NCI-H748 treated with DMSO at 0.1 percent for 48 hours (cell line): Measurements from ENCODE around the gene PSMG4.
"Not testable (repeated sequence)": the region's sequence is repeated elsewhere in the genome, so short reads cannot be mapped to it uniquely, and the experiment has no call there.

Experiments
- DNase-seq: peaks from one replicate; lab custom pipeline; 2025; lab: John Stamatoyannopoulos, UW

The PSMG4 gene

DNA sequence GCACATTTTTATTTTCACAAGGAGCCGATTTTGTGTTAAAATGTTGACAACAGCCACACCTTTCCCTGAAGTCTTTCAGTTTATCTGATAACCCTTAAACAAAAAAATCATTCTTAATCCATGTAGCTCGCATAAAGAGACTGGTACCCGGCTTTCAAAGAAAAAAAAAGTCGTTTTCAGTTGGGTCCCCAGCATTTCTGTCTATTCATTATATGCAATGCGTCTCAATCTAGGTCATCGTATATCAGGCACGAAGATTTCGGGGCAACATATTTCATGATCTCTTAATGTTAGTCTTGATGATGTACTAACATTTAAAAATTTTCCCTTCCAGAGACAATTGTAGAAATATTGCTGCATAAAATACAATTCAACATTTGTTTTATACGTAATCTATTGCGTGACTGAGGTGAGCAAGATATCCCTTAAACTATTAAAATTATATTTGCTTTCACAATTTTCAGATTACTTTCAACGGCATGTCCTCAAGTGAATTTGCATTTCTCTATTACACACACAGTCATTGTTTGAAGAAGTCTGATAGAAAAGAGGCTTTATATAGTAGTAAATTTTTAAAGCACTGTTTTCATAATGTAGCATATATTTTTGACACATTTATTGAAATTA, 28.4 kb upstream of the PSMG4 start:
- DNase-seq = peak; percentile 37

DNA sequence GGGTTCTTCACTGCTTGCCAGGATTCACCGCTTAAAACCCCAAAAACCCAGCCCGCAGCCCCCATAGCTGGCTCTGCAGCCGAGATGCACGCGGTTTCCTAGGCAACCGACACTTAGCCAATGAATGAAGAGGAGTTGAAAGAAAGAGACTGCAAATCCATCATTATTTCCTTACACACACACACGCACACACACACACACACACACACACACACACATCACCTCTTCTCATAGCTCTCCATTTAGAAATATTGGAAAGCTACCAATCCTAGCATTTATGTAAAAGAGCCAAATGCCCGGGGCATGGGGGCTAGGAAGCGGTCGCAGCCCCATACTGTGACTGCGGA, 27.9 kb upstream of the PSMG4 start:
- peak; percentile 93 for DNase-seq

DNA sequence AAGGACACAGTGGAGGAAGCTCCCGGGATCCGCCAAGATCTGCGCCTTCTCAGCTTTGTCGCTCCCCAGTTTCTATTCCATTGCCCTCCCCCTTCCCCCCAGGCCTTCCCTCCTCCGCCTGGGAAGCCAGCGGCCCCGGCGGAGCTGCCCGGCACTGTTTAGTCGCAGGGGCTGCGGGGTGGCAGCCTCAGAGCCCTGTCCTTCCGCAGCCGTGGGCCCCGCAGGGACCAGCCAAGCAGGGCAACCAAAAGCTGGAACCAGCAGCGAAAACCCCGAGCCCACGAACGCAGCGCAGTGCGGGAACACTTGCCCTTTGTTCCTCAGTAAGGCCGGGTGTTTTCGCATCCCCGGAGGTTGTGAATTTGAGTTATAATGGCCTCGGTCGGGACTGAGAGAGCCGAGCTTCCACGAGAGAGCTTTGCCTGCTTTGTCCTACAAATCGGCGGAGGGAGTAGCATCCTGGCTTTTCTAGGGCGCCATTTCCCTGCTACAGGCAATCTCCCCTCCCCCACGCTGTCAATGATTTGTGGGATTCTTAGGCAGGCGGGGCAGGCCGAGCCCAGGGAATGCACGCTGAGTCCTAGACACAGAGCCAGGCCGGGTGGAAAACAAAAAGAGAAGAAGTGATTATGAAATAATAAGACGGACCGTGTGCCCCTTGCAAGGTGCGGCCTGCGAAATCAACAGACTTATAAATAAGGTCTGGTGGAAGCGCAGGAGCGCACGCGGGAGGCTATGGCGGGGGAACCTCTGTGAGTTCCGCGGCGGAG, 27.3 kb upstream of the PSMG4 start:
- peak; percentile 95 for DNase-seq

DNA sequence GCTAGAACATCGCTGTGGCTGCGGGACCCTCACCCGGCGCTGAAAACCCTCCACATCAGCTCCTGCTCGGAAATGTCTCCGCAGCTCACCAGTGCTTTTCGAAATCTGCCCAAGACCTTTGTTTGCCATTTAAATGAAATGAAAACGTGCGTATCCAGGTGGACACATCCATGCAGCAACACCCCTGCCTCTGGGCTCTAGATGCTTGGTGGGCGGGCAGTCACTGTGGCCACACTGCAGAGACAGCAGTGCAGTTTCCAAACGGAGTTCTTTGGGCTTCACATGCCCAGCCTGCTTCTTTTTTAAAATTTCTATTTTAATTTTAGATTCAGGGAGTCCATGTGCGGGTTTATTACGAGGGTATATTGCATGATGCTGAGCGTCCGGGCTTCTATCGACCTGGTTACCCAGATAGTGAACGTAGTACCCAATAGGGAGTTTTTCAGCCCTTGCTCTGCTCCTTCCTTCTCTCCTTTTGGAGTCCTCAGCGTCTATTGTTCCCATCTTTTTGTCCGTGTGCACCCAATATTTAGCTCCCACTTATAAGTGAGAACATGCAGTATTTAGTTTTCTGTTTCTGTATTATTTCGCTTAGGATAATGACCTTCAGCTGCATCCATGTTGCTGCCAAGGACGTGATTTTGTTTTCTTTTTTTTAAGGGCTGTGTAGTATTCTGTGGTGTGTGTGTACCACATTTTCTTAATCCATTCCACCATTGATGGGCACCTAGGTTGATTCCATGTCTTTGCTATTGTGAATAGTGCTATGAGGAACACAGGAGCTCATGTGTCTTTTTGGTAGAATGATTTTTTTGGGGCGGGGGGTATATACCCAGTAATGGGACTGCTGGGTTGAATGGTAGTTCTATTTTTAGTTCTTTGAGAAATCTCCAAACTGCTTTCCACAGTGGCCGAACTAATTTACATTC, 26.5 kb upstream of the PSMG4 start:
- DNase-seq = peak; percentile 79

DNA sequence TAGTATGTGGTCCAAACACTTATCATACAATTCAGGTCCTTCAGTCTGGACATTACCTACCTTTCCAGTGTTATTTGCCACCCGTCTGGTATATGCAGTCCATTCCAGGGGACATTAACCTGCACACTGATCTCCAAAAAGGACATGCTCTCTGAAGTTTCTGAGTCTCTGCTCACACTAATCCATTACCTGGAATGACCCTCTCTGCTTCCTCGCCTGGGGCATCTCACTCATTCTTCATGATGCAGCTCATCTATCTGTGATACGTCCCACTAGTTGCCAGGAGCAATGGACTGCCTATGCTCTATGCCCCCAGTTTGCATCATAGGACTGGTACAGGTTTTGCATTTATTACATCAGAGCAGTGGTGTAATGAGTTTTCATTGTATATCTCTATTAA, 25.4 kb upstream of the PSMG4 start:
- no peak for DNase-seq

DNA sequence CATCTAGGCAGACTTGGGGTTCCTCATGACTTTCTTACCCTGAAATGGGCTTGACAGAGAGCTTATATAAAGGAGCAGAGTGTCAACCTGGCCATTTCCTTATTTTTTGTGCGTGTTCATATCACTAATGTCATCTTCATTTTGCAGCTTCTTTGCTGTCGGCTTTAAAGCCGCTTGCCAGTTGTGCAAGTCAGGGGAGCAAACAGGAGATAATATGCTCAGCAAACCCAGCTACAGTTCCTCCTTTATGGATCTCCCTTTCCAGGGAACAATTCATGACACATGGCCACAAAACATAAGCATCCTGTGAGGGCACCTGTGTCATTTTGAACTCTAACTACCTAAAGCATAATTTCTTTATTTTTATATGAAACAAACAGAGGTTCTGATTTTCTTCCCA, 24.8 kb upstream of the PSMG4 start:
- DNase-seq = no peak

DNA sequence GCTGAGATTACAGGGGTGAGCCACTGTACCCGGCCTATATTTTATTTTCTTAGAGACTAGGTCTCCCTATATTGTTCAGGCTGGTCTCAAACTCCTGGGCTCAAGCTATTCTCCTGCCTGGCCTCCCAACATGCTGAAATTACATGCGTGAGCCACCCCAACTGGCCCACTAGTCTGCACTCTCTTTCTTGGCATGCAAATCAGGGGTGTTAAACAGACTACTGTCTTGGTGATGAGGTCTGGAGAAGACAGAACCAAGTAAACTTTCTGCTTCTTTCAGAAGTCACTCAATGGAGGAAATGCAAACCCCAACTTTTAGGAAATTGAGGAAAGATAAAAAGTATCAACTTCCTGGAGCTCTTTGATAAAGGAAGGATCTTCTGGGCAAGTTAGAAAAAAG, 23.3 kb upstream of the PSMG4 start:
- no peak for DNase-seq

DNA sequence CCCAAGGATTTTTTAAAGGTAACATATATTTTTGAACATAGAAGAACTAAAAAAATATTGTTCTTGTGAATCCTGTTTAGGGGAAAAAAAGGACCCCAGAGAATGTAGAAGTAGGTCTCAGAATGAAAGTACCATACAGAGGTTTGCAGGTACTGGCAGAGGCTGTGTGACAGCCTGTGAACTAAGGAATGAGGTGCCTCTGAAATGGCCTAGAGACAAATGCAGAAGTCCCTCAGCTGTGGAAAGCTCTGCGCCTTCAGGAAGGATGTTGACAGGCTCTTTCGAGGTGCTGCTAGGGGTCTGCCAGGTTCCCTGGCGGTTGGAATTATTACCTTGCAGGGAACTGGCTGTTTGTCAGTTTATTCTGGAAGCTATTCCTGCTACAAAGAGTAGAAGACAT, 22.7 kb upstream of the PSMG4 start:
- DNase-seq = no peak

DNA sequence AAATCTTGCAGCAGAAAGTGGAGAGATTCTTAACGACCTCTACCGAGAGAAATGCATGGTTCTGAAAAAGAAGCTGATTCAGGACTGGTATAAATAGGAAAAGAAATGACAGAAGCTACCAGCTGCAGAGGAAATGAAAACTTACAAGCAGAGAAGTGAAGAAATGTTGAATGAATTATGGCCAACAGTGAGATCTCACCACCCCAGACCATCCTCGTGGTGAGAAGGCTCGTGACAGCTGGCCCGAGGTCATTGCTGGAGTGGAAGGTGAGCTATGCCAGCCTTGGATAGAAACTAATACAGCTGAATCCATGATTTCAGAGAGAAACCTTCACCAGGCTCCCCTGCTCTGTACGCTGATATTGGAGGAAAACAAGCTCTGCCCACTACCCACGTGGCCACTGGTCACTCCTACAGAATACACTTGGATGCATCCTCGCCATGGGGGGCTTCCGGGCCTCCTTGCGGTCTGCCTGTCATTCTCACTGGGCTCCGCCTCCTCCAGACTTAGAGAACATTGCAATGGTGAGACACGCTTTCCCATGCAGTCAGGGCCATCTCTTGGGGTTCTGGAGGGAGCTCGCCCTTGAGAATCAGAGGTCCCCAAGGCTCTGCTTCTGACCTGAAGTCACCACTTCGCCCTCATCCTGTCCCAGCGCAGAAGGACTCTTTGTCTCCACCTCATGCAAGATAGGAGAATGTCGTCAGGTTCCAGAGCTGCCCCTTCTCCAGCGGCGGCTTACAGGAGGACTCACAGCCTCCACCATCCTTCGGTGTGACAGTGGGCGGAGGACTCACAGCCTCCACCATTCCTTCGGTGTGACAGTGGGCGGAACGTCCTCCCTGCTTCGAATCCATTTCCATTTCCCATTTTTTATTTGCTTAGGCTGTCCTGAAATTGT, 20.7 kb upstream of the PSMG4 start:
- DNase-seq = no peak

DNA sequence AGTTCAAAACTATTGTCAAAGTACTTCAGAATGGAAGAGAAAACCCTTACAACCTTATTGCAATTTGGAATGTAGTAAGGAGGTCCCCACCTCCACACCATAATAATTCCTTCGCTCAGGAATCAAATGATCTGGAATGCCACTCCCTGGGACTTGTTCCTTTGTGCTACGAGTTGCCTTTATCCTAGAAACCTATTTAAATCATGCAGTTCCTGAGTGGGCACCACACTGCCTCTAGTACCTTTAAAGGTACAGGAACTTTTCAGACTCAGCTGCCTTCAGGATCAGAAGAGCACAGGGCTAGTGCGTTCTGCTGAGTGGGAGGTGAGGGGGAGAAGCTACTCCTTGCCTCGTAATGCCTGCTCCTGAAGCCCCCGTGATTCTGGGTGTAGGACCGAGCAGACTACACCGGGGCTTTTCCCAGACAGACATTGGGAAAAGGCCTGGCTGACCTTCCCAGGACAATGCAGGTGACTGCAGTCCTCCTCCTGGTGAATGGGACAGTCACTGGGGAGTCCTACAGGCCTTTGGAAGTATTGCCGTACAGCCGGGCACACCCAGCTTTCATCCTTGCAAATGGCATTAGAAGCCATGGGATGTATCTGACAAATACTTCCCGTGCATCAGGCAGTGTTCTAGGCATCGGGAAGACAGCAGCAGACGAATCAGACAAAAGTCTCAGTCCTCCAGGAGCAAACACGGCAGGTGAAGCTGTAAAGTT, 19.5 kb upstream of the PSMG4 start:
- DNase-seq = no peak

DNA sequence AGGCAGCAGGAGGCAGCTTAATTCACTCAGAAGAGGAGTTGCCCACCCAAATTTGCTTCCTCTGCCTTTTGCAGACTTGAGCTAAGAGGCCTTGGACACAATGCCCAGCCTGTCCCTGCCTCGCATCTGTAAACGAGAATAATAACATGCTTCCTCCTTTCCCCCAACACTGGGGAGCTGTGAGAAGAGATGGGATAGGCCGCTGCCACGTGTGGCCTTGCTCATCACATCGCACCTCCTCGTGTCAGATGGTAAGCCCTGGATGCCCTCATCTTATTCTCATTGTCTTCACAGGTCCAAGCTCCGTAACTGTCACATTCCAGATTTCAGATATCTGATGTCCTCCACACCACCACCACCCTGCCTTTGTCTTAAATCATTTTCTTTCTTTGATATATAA, 18.2 kb upstream of the PSMG4 start:
- no peak for DNase-seq

DNA sequence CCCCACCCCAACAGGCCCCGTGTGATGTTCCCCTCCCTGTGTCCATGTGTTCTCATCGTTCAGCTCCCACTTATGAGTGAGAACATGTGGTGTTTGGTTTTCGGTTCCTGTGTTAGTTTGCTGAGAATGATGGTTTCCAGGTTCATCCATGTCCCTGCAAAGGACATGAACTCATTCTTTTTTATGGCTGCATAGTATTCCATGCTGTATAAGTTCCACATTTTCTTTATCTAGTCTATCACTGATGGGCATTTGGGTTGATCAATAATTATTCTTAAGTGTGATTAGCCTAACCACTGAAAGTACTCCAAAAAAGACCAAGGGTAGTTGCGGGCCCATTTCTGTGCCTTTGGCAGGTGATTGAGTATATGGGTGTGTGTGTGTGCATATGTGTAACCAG, 17.0 kb upstream of the PSMG4 start:
- not testable (repeated sequence) for DNase-seq

DNA sequence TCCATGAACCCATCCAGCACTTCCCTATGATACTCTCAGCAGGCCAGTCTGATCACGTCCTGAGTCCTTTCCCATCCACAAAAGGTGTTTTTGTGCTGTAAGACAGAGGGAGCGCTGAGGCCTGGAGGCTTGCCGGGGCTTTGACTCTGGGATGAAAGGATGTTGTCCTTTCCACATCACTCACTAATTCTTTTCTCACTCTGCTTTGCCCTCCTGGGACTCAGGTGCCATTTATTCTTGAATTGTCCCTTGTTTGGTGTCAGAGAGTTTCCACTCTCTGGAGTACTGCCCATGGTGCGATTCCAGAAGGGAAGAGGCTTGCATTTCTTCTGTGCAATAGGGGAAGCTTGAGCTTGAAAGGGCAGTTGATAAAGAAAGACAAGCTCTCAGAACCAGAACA, 16.0 kb upstream of the PSMG4 start:
- DNase-seq = no peak

DNA sequence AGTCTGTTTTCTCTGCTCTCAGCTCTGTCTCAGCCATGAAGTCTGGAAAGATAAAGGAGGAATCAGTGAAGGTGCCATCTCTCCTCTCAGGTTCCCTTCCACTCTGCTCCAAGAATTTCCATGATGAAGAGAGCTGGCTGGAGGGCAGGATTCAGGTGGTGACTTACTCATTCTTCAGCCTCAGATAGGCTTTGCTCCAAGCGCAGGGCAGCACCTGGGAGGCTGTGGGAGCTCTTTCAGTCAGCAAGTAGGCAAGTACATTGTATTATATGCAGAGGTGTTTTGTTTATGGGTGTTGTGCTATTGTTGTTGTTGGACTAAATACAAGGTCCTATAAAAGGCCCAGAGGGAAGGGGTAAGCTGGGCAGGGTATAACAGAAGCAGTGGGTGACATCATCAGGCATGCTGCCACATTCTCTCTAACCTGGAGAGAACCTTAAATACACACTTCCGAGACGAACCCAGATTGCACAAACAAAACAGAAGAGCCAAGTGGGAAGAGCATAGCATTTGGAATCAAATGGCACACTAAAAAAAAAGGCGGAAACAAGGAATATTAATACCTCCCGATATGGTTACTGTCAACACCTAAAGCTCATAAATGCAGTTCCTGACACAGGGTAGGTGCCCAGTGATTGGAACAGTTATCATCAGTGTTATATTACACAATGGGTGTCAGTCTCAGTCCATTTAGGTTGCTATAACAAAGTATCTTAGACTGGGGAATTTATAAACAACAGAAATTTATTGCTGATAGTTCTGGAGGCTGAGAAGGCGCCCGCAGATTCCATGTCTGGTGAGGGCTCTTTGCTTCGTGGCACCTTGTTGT, 14.5 kb upstream of the PSMG4 start:
- no peak for DNase-seq

DNA sequence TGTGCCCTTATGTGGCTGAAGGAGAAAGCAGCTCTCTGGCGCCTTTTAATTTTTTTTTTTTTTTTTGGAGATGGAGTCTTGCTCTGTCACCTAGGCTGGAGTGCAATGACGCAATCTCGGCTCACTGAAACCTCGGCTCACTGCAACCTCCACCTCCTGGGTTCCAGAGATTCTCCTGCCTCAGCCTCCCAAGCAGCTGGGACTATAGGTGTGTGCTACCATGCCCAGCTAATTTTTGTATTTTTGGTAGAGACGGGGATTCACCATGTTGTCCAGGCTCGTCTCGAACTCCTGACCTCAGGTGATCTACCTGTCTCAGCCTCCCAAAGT, 13.9 kb upstream of the PSMG4 start:
- DNase-seq = not testable (repeated sequence)

DNA sequence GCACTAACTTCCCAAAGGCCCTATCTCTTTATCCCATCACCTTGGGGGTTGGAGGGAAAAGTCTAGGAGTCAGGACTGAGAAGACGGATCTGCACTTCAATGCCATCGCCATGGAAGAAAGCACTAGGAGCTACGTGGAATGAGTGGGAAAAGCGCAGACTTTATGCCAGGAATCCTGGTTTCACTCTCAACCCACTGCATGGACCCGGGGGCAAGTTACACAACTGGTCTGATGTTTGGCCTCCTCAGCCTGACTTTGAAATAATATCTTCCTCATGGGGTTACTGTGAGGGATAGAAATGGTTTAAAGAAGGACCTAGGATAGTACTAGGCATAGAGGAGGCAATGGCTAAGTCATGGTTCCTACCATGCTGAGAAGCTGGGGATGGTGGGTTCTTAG, 13.5 kb upstream of the PSMG4 start:
- DNase-seq = no peak

DNA sequence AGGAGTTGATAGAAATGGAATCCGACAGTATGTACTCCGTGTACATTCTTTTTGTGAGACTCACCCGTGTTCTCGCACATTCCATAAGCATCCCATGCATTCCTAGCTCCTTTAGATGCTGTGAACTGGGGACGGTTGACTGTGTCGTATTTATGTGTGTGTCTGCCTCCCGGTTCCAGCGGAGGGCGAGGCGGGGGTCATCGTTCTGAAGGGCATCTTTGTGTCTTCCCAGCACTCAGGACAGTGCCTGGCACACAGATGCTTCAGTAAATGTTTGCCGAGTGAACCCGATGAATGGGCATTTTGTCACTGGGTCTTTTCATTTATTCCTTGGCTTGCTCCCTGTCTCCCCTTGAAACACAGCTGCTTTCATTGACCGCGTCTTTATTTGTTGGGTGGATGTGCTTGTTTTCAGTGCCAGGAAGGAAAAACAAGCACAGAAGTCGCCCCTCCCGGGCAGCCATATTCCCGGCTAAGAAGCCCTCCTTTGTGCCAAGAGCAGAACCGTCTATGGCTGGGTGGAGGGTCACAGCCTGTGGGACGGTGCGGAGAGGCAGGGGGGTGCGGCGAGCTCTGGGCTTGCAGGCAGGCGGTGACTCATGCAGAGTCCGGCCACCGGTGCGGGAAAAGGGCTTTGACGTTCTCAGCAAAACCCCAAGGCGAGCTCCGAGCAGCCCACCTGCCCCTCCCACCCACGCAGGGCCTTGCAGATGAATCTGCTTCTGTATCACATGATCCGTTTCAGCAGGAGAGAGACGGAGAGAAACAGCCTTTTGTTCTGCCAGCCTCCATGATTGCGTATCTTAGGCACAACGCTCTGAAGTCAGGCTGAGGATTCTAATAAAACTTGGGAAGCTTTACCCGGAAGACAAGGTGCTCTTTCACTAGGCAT, 11.2 kb upstream of the PSMG4 start:
- peak; percentile 75 for DNase-seq

DNA sequence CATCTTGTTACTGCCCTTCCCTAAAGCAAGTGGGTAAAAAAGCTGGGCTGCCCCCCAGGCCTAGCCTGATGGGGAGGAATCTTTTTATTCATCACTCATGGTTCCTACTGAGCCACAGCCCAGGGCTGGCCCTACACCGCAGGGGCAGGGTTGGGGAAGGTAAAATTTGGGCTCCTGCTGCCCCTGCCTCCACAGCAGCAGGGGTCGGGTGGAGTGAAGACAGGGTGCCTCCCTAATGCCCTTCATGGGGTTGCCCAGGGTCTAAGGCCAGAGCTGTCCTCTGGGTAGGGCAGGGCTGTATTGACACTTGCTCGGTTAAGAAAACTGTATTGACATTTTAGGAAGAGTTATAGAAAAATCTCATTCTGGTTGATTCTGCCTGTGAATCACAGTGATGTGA, 8.9 kb upstream of the PSMG4 start:
- no peak for DNase-seq

DNA sequence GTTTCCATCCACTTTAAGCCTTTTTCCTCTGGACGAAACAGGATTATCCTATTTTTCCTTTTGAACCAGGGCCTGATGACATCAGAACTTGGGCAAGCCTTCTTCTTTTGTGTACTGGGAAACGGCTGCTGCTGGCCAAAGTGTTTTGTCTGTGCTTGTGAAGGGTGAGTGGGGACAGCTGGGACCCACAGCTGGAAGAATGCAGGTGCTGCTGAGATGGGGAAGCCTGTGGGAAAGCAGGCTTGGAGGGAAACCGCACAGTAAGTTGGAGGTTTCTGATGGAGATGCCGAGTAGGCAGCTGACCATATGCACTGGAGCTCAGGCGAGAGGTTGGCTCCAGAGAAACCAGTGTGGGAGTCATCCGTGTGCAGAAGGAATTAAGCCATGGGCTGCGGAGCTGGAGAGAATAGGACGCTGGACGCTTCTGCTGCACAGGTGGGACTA, 8.5 kb upstream of the PSMG4 start:
- no peak for DNase-seq
